Uterus (tissue), 4 donors: ENCODE results near the gene MGAT4A. TPM values are rescaled to one million over a fixed set of nuclear protein-coding genes. Genes with fewer than 3 reads are reported as not detected.

Experiments
- DNase-seq, 2 donors: peaks; one replicate each; pipeline ENCODE4 v3.0.0-alpha.2; 2019 to 2020
- H3K27ac ChIP-seq, 2 donors: fragments of 200-600 bp; sonication (generic); 1 replicate in 1 of 2; 2 replicates in 1 of 2; pipeline ENCODE4 v1.5.1; 2016 to 2018
- H3K27me3 ChIP-seq, 2 donors: fragments of 200-600 bp; sonication (generic); one replicate each; pipeline ENCODE4 v1.5.1; 2018 to 2019; ENCODE audit warnings: control low read depth in 1 of 2
- H3K36me3 ChIP-seq, 2 donors: fragments of 200-600 bp; sonication (generic); one replicate each; pipeline ENCODE4 v1.5.1; 2019; ENCODE audit warnings: control low read depth in 1 of 2
- H3K4me1 ChIP-seq, 2 donors: fragments of 200-600 bp; sonication (generic); one replicate each; pipeline ENCODE4 v1.5.1; 2018 to 2019; ENCODE audit warnings: control low read depth in 1 of 2
- H3K4me3 ChIP-seq, 2 donors: fragments of 200-600 bp; sonication (generic); 1 replicate in 1 of 2; 2 replicates in 1 of 2; pipeline ENCODE4 v1.5.1; 2018 to 2019; ENCODE audit warnings: mild to moderate bottlenecking in 1 of 2
- H3K9me3 ChIP-seq, 2 donors: fragments of 200-600 bp; sonication (generic); one replicate each; pipeline ENCODE4 v1.5.1; 2019; ENCODE audit warnings: control low read depth in 1 of 2
- CTCF ChIP-seq, 4 experiments: fragments of 200-600 bp in 2 of 4; fragments of 450-650 bp in 2 of 4; sonication (generic) in 2 of 4; IDR thresholded peaks; one replicate each; pipeline ENCODE4 v1.5.1; 2016 to 2019; ENCODE audit warnings: antibody characterized with exemption in 4 of 4, mild to moderate bottlenecking in 2 of 4, moderate library complexity in 1 of 4
- POLR2A ChIP-seq, 2 donors: fragments of 450-650 bp; IDR thresholded peaks; one replicate each; pipeline ENCODE4 v1.6.1; 2016; ENCODE audit warnings: antibody characterized with exemption in 2 of 2, mild to moderate bottlenecking in 1 of 2, moderate library complexity in 1 of 2
- intact Hi-C: fragments of 100-400 bp; cut with DNase I; formaldehyde crosslinking; loops from one replicate; pipeline ENCODE4 v1.15.1; 2023; ENCODE audit warnings: low total_unique reads
- total RNA-seq, 4 donors: library from RNA; depleted of rRNA in 3 of 4; stranded (reverse); fragments of >200 nt in 3 of 4; gene quantifications; one replicate each; pipeline versions ENCODE4 v1.1.0 to v1.2.4, GENCODE V29; 2014 to 2023
- donor health status: DM: yes; HTN: yes; CAD: no.

Gene MGAT4A
- total RNA-seq, 4 donors from 2014 or later: 25.9 to 107 (median 52.9) TPM

- H3K36me3 ChIP-seq: no peaks in the 10 kb centered on the region
- no peak for DNase-seq
- no peaks in the 10 kb centered on the region for H3K4me1 ChIP-seq
- no peaks in the 10 kb centered on the region for H3K9me3 ChIP-seq
- no peaks in the 10 kb centered on the region for H3K27me3 ChIP-seq
- TF ChIP-seq POLR2A (IDR thresholded peaks at IDR 0.05) (no peak), CTCF (IDR thresholded peaks at IDR 0.05) (no peak)
- intact Hi-C loops: no loop called here
- H3K4me3 ChIP-seq: no peak overlapping the region
- H3K27ac ChIP-seq: no peak overlapping the region
These were observed 159.1 kb downstream of the MGAT4A start for GRCh38 chr2:98571796-98572195.

- H3K36me3 ChIP-seq: no peaks in the 10 kb centered on the region
These were observed 159.7 kb downstream of the MGAT4A start for GRCh38 chr2:98571121-98571701.

GRCh38 chr2:98570356-98570755, 160.6 kb downstream of the MGAT4A start:
- Histone ChIP-seq H3K27me3 (no peaks in the 10 kb centered on the region), H3K9me3 (no peaks in the 10 kb centered on the region), H3K36me3 (no peaks in the 10 kb centered on the region), H3K27ac (no peak overlapping the region), H3K4me1 (no peaks in the 10 kb centered on the region), H3K4me3 (no peak overlapping the region)
- no peak for DNase-seq
- intact Hi-C loops: no loop called here
- TF ChIP-seq CTCF (IDR thresholded peaks at IDR 0.05) (no peak), POLR2A (IDR thresholded peaks at IDR 0.05) (no peak)

More at GRCh38 chr2:98571121-98571701, 159.7 kb downstream of the MGAT4A start:
- H3K4me1 ChIP-seq: no peaks in the 10 kb centered on the region
- H3K4me3 ChIP-seq: no peak overlapping the region
- H3K27me3 ChIP-seq: no peaks in the 10 kb centered on the region
- H3K27ac ChIP-seq: no peak overlapping the region
- intact Hi-C loops: no loop called here
- H3K9me3 ChIP-seq: no peaks in the 10 kb centered on the region
- no peak for DNase-seq
- TF ChIP-seq CTCF (IDR thresholded peaks at IDR 0.05): no peak
- no peak for TF ChIP-seq POLR2A (IDR thresholded peaks at IDR 0.05)

DNA sequence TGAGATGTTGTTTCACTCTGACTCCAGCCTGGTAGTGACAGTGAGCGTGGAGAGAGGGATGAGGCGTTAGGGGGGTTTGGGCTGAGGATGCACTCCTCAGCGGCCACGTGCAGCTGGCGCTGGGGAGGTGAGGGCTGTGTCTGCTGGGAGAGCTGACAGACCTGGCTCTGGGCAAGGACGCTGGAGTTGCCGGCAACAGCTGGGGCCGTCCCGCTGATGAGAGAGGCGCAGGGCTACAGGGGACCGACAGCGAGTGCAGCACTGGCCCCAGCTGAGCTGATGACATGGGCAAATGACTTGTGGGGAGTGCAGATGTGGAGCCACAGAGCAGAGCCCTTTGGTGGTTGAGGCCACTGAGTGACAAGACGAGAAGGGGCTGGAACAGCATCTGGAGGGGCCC, 161.0 kb downstream of the MGAT4A start:
- TF ChIP-seq POLR2A (IDR thresholded peaks at IDR 0.05) (no peak), CTCF (IDR thresholded peaks at IDR 0.05) (no peak)
- no peak for DNase-seq
- no peaks in the 10 kb centered on the region for H3K36me3 ChIP-seq
- no peaks in the 10 kb centered on the region for H3K27me3 ChIP-seq
- H3K27ac ChIP-seq: no peak overlapping the region
- H3K9me3 ChIP-seq: no peaks in the 10 kb centered on the region
- intact Hi-C loops: no loop called here
- H3K4me3 ChIP-seq: no peak overlapping the region
- H3K4me1 ChIP-seq: no peaks in the 10 kb centered on the region

DNA sequence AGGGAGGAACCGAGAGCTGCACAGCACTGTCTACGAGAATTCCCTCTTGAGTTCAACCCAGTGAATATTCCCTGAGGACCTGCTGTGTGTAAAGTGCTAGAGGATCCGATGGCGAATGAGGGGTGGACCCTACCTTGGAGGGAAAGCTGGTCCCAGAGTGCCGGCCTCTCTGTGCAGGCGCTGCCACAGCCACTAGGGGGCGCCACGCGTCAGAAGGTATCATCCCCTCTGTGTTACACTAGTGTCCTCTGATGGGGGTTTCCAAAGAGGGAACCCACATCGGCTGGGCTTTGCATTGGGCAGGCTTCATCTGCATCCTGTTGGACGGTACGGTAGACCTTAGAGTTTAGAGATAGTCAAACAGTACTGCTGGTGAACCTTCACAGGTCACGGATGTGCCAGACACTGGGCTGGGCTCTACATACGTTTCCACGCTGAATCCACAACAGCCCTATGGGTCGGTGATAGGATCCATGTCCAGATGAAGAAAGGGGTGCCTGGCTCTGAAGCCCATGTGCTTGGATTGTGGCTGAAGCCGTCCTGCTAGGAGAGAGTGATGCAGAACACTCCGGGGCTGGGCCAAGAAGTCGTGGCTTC, 161.6 kb downstream of the MGAT4A start:
- DNase-seq: peak; percentile 28 to 31
- no peak overlapping the region for H3K27ac ChIP-seq
- H3K4me1 ChIP-seq: no peaks in the 10 kb centered on the region
- H3K4me3 ChIP-seq: no peak overlapping the region
- intact Hi-C loops: no loop called here
- H3K27me3 ChIP-seq: no peaks in the 10 kb centered on the region
- H3K9me3 ChIP-seq: no peaks in the 10 kb centered on the region
- H3K36me3 ChIP-seq: no peaks in the 10 kb centered on the region
- TF ChIP-seq POLR2A (IDR thresholded peaks at IDR 0.05) (no peak), CTCF (IDR thresholded peaks at IDR 0.05) (peak; percentile 39 to 64 (median 48))

Other genes starting within 250 kb of the MGAT4A start
- 10 to 100 TPM in 3 of 4 donors, 1 to 10 TPM in 1; 9.5 to 76.5 (median 34.4) TPM for gene COA5, start 122.6 kb downstream of the MGAT4A start, total RNA-seq
- gene UNC50, start 122.5 kb downstream of the MGAT4A start, total RNA-seq: 10 to 100 TPM; 12.0 to 57.9 (median 33.9) TPM
- 10 to 100 TPM in 1 of 4 donors, 1 to 10 TPM in 3; 1.5 to 14.6 (median 6.1) TPM for gene CRACDL, start 205.1 kb upstream of the MGAT4A start, total RNA-seq